ENCODE data around the gene SMYD2.

Gene SMYD2

GRCh38 chr1:214301526-214301925, 20.6 kb downstream of the SMYD2 start:
- Histone ChIP-seq H4K20me1 (ENCODE audit: insufficient read depth, low read length) (peaks cover 24% of the 10 kb centered on the region; the same call in 1 of the 2 replicates), H3K4me1 (ENCODE audit: insufficient read depth, low read length) (no peaks in the 10 kb centered on the region), H3K9me3 (ENCODE audit: insufficient read depth, low read length, severe bottlenecking) (no peaks in the 10 kb centered on the region), H3K4me2 (ENCODE audit: insufficient read depth, low read length) (no peak overlapping the region), H2AFZ (ENCODE audit: low read depth, low read length) (no peak overlapping the region), H3K79me2 (ENCODE audit: insufficient read depth, low read length) (peaks cover 23% of the 10 kb centered on the region), H3K27me3 (ENCODE audit: insufficient read depth, low read length, poor library complexity) (no peaks in the 10 kb centered on the region), H3K36me3 (ENCODE audit: insufficient read depth, low read length) (peaks cover 7% of the 10 kb centered on the region), H3K27ac (ENCODE audit: low read length) (no peak overlapping the region), H3K4me3 (ENCODE audit: low read depth in 1 of 2, low read length in 2 of 2) (no peak overlapping the region), H3K9ac (ENCODE audit: low read depth, low read length) (no peak overlapping the region)
- no peak for TF ChIP-seq CTCF (IDR thresholded peaks at IDR 0.05; ENCODE audit: borderline replicate concordance, extremely low read depth, low read length, poor library complexity, severe bottlenecking)
- no peak for TF ChIP-seq EZH2 (IDR thresholded peaks at IDR 0.05; ENCODE audit: borderline replicate concordance, low read depth, low read length, severe bottlenecking)
- DNase-seq (no peak), ATAC-seq (ENCODE audit: insufficient read depth, low read depth) (no peak)

DNA sequence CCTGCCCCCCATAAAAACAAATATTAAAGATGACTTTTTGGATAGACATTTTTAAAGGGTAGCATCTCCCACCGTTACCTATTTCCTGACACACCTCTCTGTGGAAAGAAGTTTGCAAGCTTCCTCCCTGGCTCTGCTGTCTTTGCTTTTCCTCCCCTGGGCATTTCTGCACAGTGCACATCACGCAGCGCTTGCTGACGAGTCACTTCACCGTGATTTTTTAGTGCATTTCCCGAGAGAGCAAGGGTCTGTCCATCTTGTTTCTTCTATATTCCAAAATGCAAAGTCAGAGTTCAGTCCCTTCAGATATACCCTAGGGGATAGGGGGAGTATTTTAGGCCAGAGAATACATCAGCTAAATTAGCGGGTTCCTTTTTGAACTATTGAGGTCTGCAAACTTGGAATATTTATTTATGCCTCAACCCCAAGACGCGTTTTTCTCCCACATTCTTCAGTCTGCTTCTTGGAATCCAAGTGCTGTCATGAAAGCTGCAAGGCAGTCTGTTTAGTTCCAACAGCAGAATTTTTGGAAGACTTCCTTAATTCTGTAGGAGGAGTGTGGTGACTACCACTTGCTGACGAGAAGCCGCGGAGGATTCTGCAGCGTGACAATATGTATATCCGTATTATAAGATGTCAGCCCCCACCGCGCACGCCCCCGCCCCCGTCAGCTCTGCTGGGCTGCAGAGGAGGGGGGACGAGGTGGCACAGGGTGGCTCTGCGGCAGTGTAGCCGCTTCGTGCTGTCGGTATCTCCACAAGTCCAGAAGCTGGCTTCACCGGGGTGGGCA, 22.4 kb downstream of the SMYD2 start:
- ATAC-seq (ENCODE audit: insufficient read depth, low read depth) (no peak), DNase-seq (no peak)
- H2AFZ ChIP-seq (ENCODE audit: low read depth, low read length), result no peak overlapping the region
- no peak overlapping the region for H3K4me2 ChIP-seq (ENCODE audit: insufficient read depth, low read length)
- no peak overlapping the region for H3K27ac ChIP-seq (ENCODE audit: low read length)
- H3K9ac ChIP-seq (ENCODE audit: low read depth, low read length), result no peak overlapping the region
- no peak overlapping the region for H3K4me3 ChIP-seq (ENCODE audit: low read depth in 1 of 2, low read length in 2 of 2)
- H3K79me2 ChIP-seq (ENCODE audit: insufficient read depth, low read length), result peaks cover 27% of the 10 kb centered on the region
- H3K27me3 ChIP-seq (ENCODE audit: insufficient read depth, low read length, poor library complexity), result no peaks in the 10 kb centered on the region
- peaks cover 28% of the 10 kb centered on the region; the same call in 1 of the 2 replicates for H4K20me1 ChIP-seq (ENCODE audit: insufficient read depth, low read length)
- H3K9me3 ChIP-seq (ENCODE audit: insufficient read depth, low read length, severe bottlenecking), result no peaks in the 10 kb centered on the region
- H3K36me3 ChIP-seq (ENCODE audit: insufficient read depth, low read length), result peaks cover 7% of the 10 kb centered on the region
- no peak for TF ChIP-seq CTCF (IDR thresholded peaks at IDR 0.05; ENCODE audit: borderline replicate concordance, extremely low read depth, low read length, poor library complexity, severe bottlenecking)
- no peak for TF ChIP-seq EZH2 (IDR thresholded peaks at IDR 0.05; ENCODE audit: borderline replicate concordance, low read depth, low read length, severe bottlenecking)
- no peaks in the 10 kb centered on the region for H3K4me1 ChIP-seq (ENCODE audit: insufficient read depth, low read length)

DNA sequence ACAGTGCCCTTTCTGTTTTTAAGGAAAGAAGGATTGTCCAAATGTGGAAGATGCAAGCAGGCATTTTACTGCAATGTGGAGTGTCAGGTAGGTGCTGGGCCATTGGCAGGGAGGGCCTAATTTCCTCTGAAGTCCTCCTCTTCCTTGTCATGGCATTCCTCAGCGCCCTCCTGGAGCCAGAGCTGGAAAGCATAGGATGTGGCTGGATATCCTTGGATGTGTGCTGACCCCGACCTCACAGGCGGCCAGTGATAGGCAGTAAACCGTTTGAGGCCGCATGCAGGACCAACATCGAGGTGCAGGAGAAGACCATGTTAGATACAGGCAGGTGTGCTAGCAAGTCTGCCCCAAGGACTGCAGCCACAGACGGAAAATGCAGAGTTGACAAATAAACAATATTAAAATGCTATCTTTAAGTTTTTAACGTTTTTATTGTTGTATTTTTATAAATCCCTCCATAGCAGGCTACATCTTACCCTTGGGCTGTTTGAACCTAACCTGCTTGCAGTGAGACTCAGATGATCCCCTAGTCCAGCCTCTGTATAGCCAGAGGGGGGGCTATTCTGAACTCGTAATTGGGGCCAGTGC, 24.3 kb downstream of the SMYD2 start:
- H3K4me1 ChIP-seq (ENCODE audit: insufficient read depth, low read length), result peaks cover 6% of the 10 kb centered on the region
- no peak for ATAC-seq (ENCODE audit: insufficient read depth, low read depth)

More for the DNA sequence above, 24.3 kb downstream of the SMYD2 start:
- peaks cover 34% of the 10 kb centered on the region; the same call in 1 of the 2 replicates for H4K20me1 ChIP-seq (ENCODE audit: insufficient read depth, low read length)
- peaks cover 7% of the 10 kb centered on the region for H3K36me3 ChIP-seq (ENCODE audit: insufficient read depth, low read length)
- no peaks in the 10 kb centered on the region for H3K9me3 ChIP-seq (ENCODE audit: insufficient read depth, low read length, severe bottlenecking)
- H2AFZ ChIP-seq (ENCODE audit: low read depth, low read length), result no peak overlapping the region
- TF ChIP-seq CTCF (IDR thresholded peaks at IDR 0.05; ENCODE audit: borderline replicate concordance, extremely low read depth, low read length, poor library complexity, severe bottlenecking) (no peak), EZH2 (IDR thresholded peaks at IDR 0.05; ENCODE audit: borderline replicate concordance, low read depth, low read length, severe bottlenecking) (no peak)
- no peak overlapping the region for H3K27ac ChIP-seq (ENCODE audit: low read length)
- H3K9ac ChIP-seq (ENCODE audit: low read depth, low read length), result no peak overlapping the region
- no peak overlapping the region for H3K4me3 ChIP-seq (ENCODE audit: low read depth in 1 of 2, low read length in 2 of 2)
- no peaks in the 10 kb centered on the region for H3K27me3 ChIP-seq (ENCODE audit: insufficient read depth, low read length, poor library complexity)
- H3K79me2 ChIP-seq (ENCODE audit: insufficient read depth, low read length), result peaks cover 37% of the 10 kb centered on the region
- H3K4me2 ChIP-seq (ENCODE audit: insufficient read depth, low read length), result no peak overlapping the region
- no peak for DNase-seq

Data from DND-41 (cell line).